T-cell (primary cell): ENCODE data around the gene MC5R. TPM values are rescaled to one million over a fixed set of nuclear protein-coding genes. Genes with fewer than 3 reads are reported as not detected.

Experiments
- ATAC-seq, 4 experiments: fragments of 200-7000 bp in 3 of 4; fragments of 150-1000 bp in 1 of 4; cut with Tn5 transposase; replicated peaks in 1 of 4; 1 replicate in 3 of 4; 2 replicates in 1 of 4; pipeline ENCODE4 v1.10.0; 2021; ENCODE audit warnings: moderate library complexity in 3 of 4, mild to moderate bottlenecking in 2 of 4, moderate number of reproducible peaks in 1 of 4
- CTCF ChIA-PET, 2 donors: fragments of 300-600 bp; sonication (Branson Sonifier 250); formaldehyde crosslinking; loops; one replicate each; lab custom pipeline; 2022; ENCODE audit warnings: antibody characterized with exemption in 2 of 2; lab: Charles Lee
- POLR2A ChIA-PET, 2 donors: fragments of 300-600 bp; sonication (Branson Sonifier 250); formaldehyde crosslinking; loops; one replicate each; lab custom pipeline; 2022; ENCODE audit warnings: antibody characterized with exemption in 2 of 2; lab: Charles Lee
- DNase-seq, 35 experiments: peaks; one replicate each; pipeline versions ENCODE4 v3.0.0 to v3.0.0-alpha.2; 2013 to 2023
- H3K27ac ChIP-seq: one replicate; pipeline ENCODE4 v1.5.1; 2013; ENCODE audit warnings: low read length
- H3K27me3 ChIP-seq, 2 experiments: replicated peaks in 1 of 2; 1 replicate in 1 of 2; 2 replicates in 1 of 2; pipeline versions ENCODE4 v1.6.1 to v1.7.0; 2013; ENCODE audit warnings: low read length in 1 of 2, mixed read lengths in 1 of 2; ENCODE audit not compliant: control insufficient read depth in 2 of 2, insufficient read depth in 2 of 2; ENCODE audit errors: extremely low read depth in 1 of 2
- H3K36me3 ChIP-seq, 2 donors: 1 replicate in 1 of 2; 2 replicates in 1 of 2; pipeline versions ENCODE4 v1.6.1 to v1.7.0; 2013; ENCODE audit warnings: low read length in 1 of 2; ENCODE audit not compliant: control insufficient read depth in 2 of 2, insufficient read depth in 1 of 2; ENCODE audit errors: extremely low read depth in 1 of 2
- H3K4me1 ChIP-seq, 2 experiments: 1 replicate in 1 of 2; 2 replicates in 1 of 2; pipeline versions ENCODE4 v1.6.1 to v1.7.0; 2013; ENCODE audit warnings: low read length in 2 of 2, mixed read lengths in 1 of 2; ENCODE audit not compliant: insufficient read depth in 2 of 2, control insufficient read depth in 1 of 2; ENCODE audit errors: extremely low read depth in 1 of 2
- H3K4me3 ChIP-seq, 2 donors: 1 replicate in 1 of 2; 2 replicates in 1 of 2; pipeline versions ENCODE4 v1.5.1 to v1.7.0; 2013; ENCODE audit warnings: mild to moderate bottlenecking in 2 of 2, low read length in 1 of 2, moderate library complexity in 1 of 2; ENCODE audit not compliant: control insufficient read depth in 1 of 2; ENCODE audit errors: extremely low read depth in 1 of 2
- H3K9me3 ChIP-seq: 2 replicates; pipeline ENCODE4 v1.7.0; 2013
- H3K27ac Mint-ChIP-seq, 2 donors: one replicate each; pipeline ENCODE4 v1.8.0; 2020 to 2021; ENCODE audit warnings: mild to moderate bottlenecking in 2 of 2, mixed read lengths in 2 of 2
- H3K27me3 Mint-ChIP-seq, 2 donors: one replicate each; pipeline ENCODE4 v1.8.0; 2021 to 2022; ENCODE audit warnings: mixed read lengths in 2 of 2
- H3K36me3 Mint-ChIP-seq: one replicate; pipeline ENCODE4 v1.8.0; 2021; ENCODE audit warnings: mixed read lengths
- H3K4me1 Mint-ChIP-seq, 3 donors: one replicate each; pipeline ENCODE4 v1.8.0; 2020 to 2022; ENCODE audit warnings: mixed read lengths in 3 of 3, mild to moderate bottlenecking in 1 of 3
- H3K4me3 Mint-ChIP-seq, 3 donors: one replicate each; pipeline ENCODE4 v1.8.0; 2020 to 2022; ENCODE audit warnings: mild to moderate bottlenecking in 3 of 3, mixed read lengths in 3 of 3, moderate library complexity in 3 of 3
- H3K9me3 Mint-ChIP-seq, 3 donors: one replicate each; pipeline ENCODE4 v1.8.0; 2020 to 2022; ENCODE audit warnings: mixed read lengths in 3 of 3
- WGBS: methylation state at CpG from one replicate; pipeline ENCODE4 v1.1.5; 2013; ENCODE audit warnings: missing lambda C conversion rate; ENCODE audit not compliant: insufficient coverage; 5-methylcytosine and 5-hydroxymethylcytosine counted together
- total RNA-seq, 35 experiments: library from RNA in 6 of 35; stranded (reverse) in 6 of 35; fragments of 120-200 nt in 1 of 35; gene quantifications; one replicate each; pipeline versions ENCODE4 v1.2.1 to v1.2.4 and lab custom pipeline; 2013 to 2026

MC5R gene
- total RNA-seq, 5 donors from 2014 or later (not counting 1 experiment from before 2014, with no cell fraction given) = not detected

- H3K27me3 Mint-ChIP-seq = peaks cover 45 to 62% of the 10 kb centered on the region in 2 donors
- Histone ChIP-seq H3K4me1 (no peaks in the 10 kb centered on the region), H3K9me3 (no peaks in the 10 kb centered on the region), H3K4me3 (no peak overlapping the region), H3K27ac (no peak overlapping the region), H3K27me3 (peaks cover 11 to 40% of the 10 kb centered on the region in 2 experiments), H3K36me3 (no peaks in the 10 kb centered on the region)
- 10% methylated on average over 41 of the region's 51 CpGs for WGBS
- no peak overlapping the region for H3K4me3 Mint-ChIP-seq
- H3K27ac Mint-ChIP-seq = no peak overlapping the region
- POLR2A ChIA-PET = no interaction called here
- H3K36me3 Mint-ChIP-seq = no peaks in the 10 kb centered on the region
- H3K9me3 Mint-ChIP-seq = no peaks in the 10 kb centered on the region
- H3K4me1 Mint-ChIP-seq = no peaks in the 10 kb centered on the region
- CTCF ChIA-PET = no interaction called here
- DNase-seq = no peak
- ATAC-seq = no peak
These were observed 44.7 kb downstream of the MC5R start for GRCh38 chr18:13868501-13869271.

GRCh38 chr18:13871701-13872100, 47.8 kb downstream of the MC5R start:
- peaks cover 34 to 50% of the 10 kb centered on the region in 2 donors for H3K27me3 Mint-ChIP-seq
- no peak for ATAC-seq
- no peak overlapping the region for H3K4me3 Mint-ChIP-seq
- H3K4me3 ChIP-seq = no peak overlapping the region
- no peaks in the 10 kb centered on the region for H3K36me3 Mint-ChIP-seq
- 56% methylated on average over 5 of the region's 13 CpGs for WGBS
- H3K4me1 Mint-ChIP-seq = no peaks in the 10 kb centered on the region
- ChIA-PET CTCF (no interaction called here), POLR2A (no interaction called here)
- no peak overlapping the region for H3K27ac ChIP-seq
- DNase-seq = no peak
- no peak overlapping the region for H3K27ac Mint-ChIP-seq
- peaks cover 11 to 44% of the 10 kb centered on the region in 2 experiments for H3K27me3 ChIP-seq
- H3K9me3 ChIP-seq = no peaks in the 10 kb centered on the region
- no peaks in the 10 kb centered on the region for H3K4me1 ChIP-seq
- no peaks in the 10 kb centered on the region for H3K36me3 ChIP-seq
- no peaks in the 10 kb centered on the region for H3K9me3 Mint-ChIP-seq

GRCh38 chr18:13872373-13872772, 48.4 kb downstream of the MC5R start:
- Mint-ChIP-seq H3K36me3 (no peaks in the 10 kb centered on the region), H3K27ac (no peak overlapping the region), H3K4me3 (no peak overlapping the region), H3K4me1 (no peaks in the 10 kb centered on the region), H3K27me3 (peaks cover 30 to 43% of the 10 kb centered on the region in 2 donors), H3K9me3 (no peaks in the 10 kb centered on the region)
- WGBS = 89% methylated on average over 10 of the region's 14 CpGs
- no peak overlapping the region for H3K4me3 ChIP-seq
- no peaks in the 10 kb centered on the region for H3K4me1 ChIP-seq
- no peak overlapping the region for H3K27ac ChIP-seq
- H3K36me3 ChIP-seq = no peaks in the 10 kb centered on the region
- ChIA-PET CTCF (no interaction called here), POLR2A (no interaction called here)
- peaks cover 6 to 44% of the 10 kb centered on the region in 2 experiments for H3K27me3 ChIP-seq
- H3K9me3 ChIP-seq = no peaks in the 10 kb centered on the region
- DNase-seq (no peak), ATAC-seq (no peak)

- CTCF ChIA-PET = no interaction called here
- POLR2A ChIA-PET = no interaction called here
These were observed 49.0 kb downstream of the MC5R start for GRCh38 chr18:13872932-13873331.

GRCh38 chr18:13874558-13874957, 50.6 kb downstream of the MC5R start:
- H3K4me1 Mint-ChIP-seq = no peaks in the 10 kb centered on the region
- no peaks in the 10 kb centered on the region for H3K9me3 Mint-ChIP-seq
- Histone ChIP-seq H3K27ac (no peak overlapping the region), H3K9me3 (no peaks in the 10 kb centered on the region), H3K27me3 (peaks cover 2 to 32% of the 10 kb centered on the region in 2 experiments), H3K4me3 (no peak overlapping the region), H3K4me1 (no peaks in the 10 kb centered on the region), H3K36me3 (no peaks in the 10 kb centered on the region)
- H3K4me3 Mint-ChIP-seq = no peak overlapping the region
- DNase-seq (no peak), ATAC-seq (no peak)
- WGBS = no CpG with 5 or more reads among the region's 4 CpGs
- H3K27me3 Mint-ChIP-seq = peaks cover 15 to 23% of the 10 kb centered on the region in 2 donors
- ChIA-PET POLR2A (no interaction called here), CTCF (no interaction called here)
- H3K36me3 Mint-ChIP-seq = no peaks in the 10 kb centered on the region
- H3K27ac Mint-ChIP-seq = no peak overlapping the region

More at GRCh38 chr18:13872932-13873331, 49.0 kb downstream of the MC5R start:
- no peaks in the 10 kb centered on the region for H3K36me3 Mint-ChIP-seq
- Histone ChIP-seq H3K36me3 (no peaks in the 10 kb centered on the region), H3K9me3 (no peaks in the 10 kb centered on the region), H3K27ac (no peak overlapping the region), H3K27me3 (peaks cover 3 to 44% of the 10 kb centered on the region in 2 experiments), H3K4me3 (no peak overlapping the region), H3K4me1 (no peaks in the 10 kb centered on the region)
- DNase-seq = no peak
- peaks cover 26 to 39% of the 10 kb centered on the region in 2 donors for H3K27me3 Mint-ChIP-seq
- ATAC-seq = no peak
- H3K9me3 Mint-ChIP-seq = no peaks in the 10 kb centered on the region
- no peaks in the 10 kb centered on the region for H3K4me1 Mint-ChIP-seq
- no peak overlapping the region for H3K27ac Mint-ChIP-seq
- no CpG with 5 or more reads among the region's 5 CpGs for WGBS
- no peak overlapping the region for H3K4me3 Mint-ChIP-seq

Other genes with a start within 250 kb of the MC5R start
- gene FAM210A, start 97.6 kb upstream of the MC5R start, total RNA-seq = 10 to 100 TPM in 1 of 5 donors, 1 to 10 TPM in 4; 7.3 to 10.8 (median 9.1) TPM
- 10 to 100 TPM; 36.4 to 88.4 (median 48.7) TPM for gene RNMT, start 97.5 kb upstream of the MC5R start, total RNA-seq
- not detected for gene MC2R, start 91.4 kb downstream of the MC5R start, total RNA-seq